GM23248 (cell line): ENCODE measurements around the gene FDXR.

Experiments
- EZH2 ChIP-seq: fragments of 200-600 bp; sonication (generic); IDR thresholded peaks from 2 replicates; pipeline ENCODE4 v1.6.1; 2018; ENCODE audit warnings: antibody characterized with exemption, mild to moderate bottlenecking; ENCODE audit not compliant: insufficient read depth, poor library complexity, severe bottlenecking
- EZH2phosphoT487 ChIP-seq: fragments of 200-600 bp; sonication (generic); IDR thresholded peaks from 2 replicates; pipeline ENCODE4 v1.6.1; 2018; ENCODE audit warnings: antibody characterized with exemption, moderate library complexity, mild to moderate bottlenecking, low read depth; ENCODE audit not compliant: insufficient read depth

DNA sequence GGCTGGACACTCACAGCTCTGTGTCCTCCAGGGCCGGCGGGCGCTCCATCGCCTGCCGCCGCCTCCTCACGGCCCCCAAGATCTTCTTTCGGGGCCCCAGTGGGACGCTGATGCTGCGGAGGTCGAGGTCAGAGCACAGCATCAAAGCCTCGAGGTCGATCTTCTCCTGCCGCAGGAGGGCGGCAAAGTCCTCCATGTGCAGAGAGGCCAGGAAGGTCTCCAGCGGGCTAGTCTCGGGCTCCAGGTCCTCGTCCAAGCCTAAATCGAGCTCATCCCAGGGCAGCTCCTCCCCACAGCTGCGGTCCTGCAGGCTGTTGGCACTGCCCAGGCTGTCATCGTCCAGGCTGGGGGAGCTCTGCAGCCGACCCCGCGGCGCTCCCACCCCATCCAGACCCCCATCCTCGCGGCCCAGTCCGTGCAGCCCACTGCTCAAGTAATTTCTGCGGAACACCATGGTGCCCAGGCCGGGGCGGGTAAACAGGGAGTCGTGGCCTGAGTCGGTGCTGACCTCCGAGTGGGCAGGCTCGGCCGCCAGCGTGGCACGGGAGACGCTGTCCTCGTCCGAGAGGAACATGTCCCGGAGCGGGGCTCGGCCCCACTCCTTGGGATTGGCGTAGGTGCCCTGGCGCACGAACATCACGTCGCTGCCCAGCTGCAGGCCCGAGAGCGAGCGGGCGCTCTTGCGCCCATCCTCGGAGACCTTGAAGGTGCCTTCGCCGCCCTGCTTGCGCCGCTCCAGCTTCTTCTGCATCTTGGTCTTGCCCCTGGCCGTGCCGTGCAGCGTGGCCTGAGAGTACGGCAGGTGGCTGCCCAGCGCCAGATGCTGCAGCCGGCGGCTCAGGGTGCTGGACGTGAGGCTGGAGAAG, 46.9 kb upstream of the FDXR start:
- TF ChIP-seq EZH2phosphoT487: no peak
- TF ChIP-seq EZH2: peak; percentile 39
